ENCODE results near the gene PPIG.

GRCh38 chr2:169573974-169574299 is 10.2 kb upstream of the PPIG start:
- TF ChIP-seq REST (IDR thresholded peaks at IDR 0.05; ENCODE audit: insufficient read depth in 1 of 2, low read depth in 2 of 2, low read length in 2 of 2) = no peak
- no peak for TF ChIP-seq POLR2AphosphoS5 (IDR thresholded peaks at IDR 0.05; ENCODE audit: low read depth, low read length)
- no peak for TF ChIP-seq SIN3A (IDR thresholded peaks at IDR 0.05; ENCODE audit: borderline replicate concordance, insufficient read depth, low read length)
- no peak for TF ChIP-seq TAF1 (IDR thresholded peaks at IDR 0.05; ENCODE audit: borderline replicate concordance, insufficient read depth, low read length)
